Spleen (tissue), 11 donors: Measurements from ENCODE around the gene NEUROD1. TPM values are rescaled to one million over a fixed set of nuclear protein-coding genes. Genes with fewer than 3 reads are reported as not detected.

ENCODE experiments used
- DNase-seq: peaks from one replicate; pipeline ENCODE4 v3.0.0-alpha.2; 2020
- H3K27ac ChIP-seq, 8 donors: fragments of 200-600 bp; sonication (generic) in 7 of 8; 1 replicate in 4 of 8; 2 replicates in 4 of 8; pipeline versions ENCODE4 v1.5.0 to v1.8.0; 2016 to 2021; ENCODE audit warnings: inconsistent platforms in 4 of 8, mild to moderate bottlenecking in 4 of 8, moderate library complexity in 1 of 8
- H3K27me3 ChIP-seq, 7 donors: fragments of 200-600 bp; sonication (generic) in 6 of 7; replicated peaks in 1 of 7; 1 replicate in 4 of 7; 2 replicates in 3 of 7; pipeline versions ENCODE4 v1.5.0 to v1.8.0; 2016 to 2021; ENCODE audit warnings: inconsistent platforms in 3 of 7, mild to moderate bottlenecking in 1 of 7
- H3K36me3 ChIP-seq, 6 donors: fragments of 200-600 bp; sonication (generic) in 5 of 6; 1 replicate in 4 of 6; 2 replicates in 2 of 6; pipeline versions ENCODE4 v1.5.0 to v1.8.0; 2016 to 2021; ENCODE audit warnings: inconsistent platforms in 2 of 6
- H3K4me1 ChIP-seq, 6 donors: fragments of 200-600 bp; sonication (generic) in 5 of 6; 1 replicate in 3 of 6; 2 replicates in 3 of 6; pipeline versions ENCODE4 v1.5.0 to v1.8.0; 2016 to 2021; ENCODE audit warnings: inconsistent platforms in 3 of 6
- H3K4me3 ChIP-seq, 8 donors: fragments of 200-600 bp; sonication (generic) in 7 of 8; 1 replicate in 4 of 8; 2 replicates in 4 of 8; pipeline versions ENCODE4 v1.5.0 to v1.8.0; 2016 to 2021; ENCODE audit warnings: inconsistent platforms in 4 of 8, mild to moderate bottlenecking in 4 of 8, moderate library complexity in 2 of 8
- H3K9me3 ChIP-seq, 8 donors: fragments of 200-600 bp; sonication (generic) in 7 of 8; 1 replicate in 4 of 8; 2 replicates in 4 of 8; pipeline versions ENCODE4 v1.5.0 to v1.8.0; 2016 to 2021; ENCODE audit warnings: inconsistent platforms in 4 of 8
- CTCF ChIP-seq, 11 experiments: fragments of 200-600 bp in 7 of 11; fragments of 450-650 bp in 4 of 11; sonication (generic) in 4 of 11; IDR thresholded peaks in 8 of 11; conservative IDR thresholded peaks in 3 of 11; 1 replicate in 7 of 11; 2 replicates in 4 of 11; pipeline versions ENCODE4 v1.4.0 to v1.8.0; 2016 to 2021; ENCODE audit warnings: antibody characterized with exemption in 11 of 11, inconsistent platforms in 4 of 11, mild to moderate bottlenecking in 1 of 11
- POLR2A ChIP-seq, 3 donors: fragments of 450-650 bp; IDR thresholded peaks; one replicate each; pipeline ENCODE4 v1.5.1; 2017; ENCODE audit warnings: antibody characterized with exemption in 3 of 3, mild to moderate bottlenecking in 1 of 3
- POLR2AphosphoS5 ChIP-seq, 3 donors: sonication (generic); formaldehyde crosslinking; IDR thresholded peaks; one replicate each; pipeline ENCODE4 v1.5.1; 2017; ENCODE audit warnings: antibody characterized with exemption in 3 of 3
- WGBS, 5 donors: extraction: QIAGEN DNeasy Blood & Tissue Kit in 3 of 5; methylation state at CpG; one replicate each; pipeline versions ENCODE4 v1.1.5 to v1.1.7; 2013 to 2018; 5-methylcytosine and 5-hydroxymethylcytosine counted together
- intact Hi-C: fragments of 100-400 bp; cut with DNase I; formaldehyde crosslinking; loops from one replicate; pipeline ENCODE4 v1.15.0; 2023; ENCODE audit warnings: low total_unique reads
- polyA plus RNA-seq, 3 donors: library from polyadenylated mRNA; stranded (reverse); fragments of 200-250 nt; gene quantifications; one replicate each; pipeline ENCODE4 v1.2.1, GENCODE V29; 2013
- total RNA-seq, 7 donors: library from RNA; depleted of rRNA in 3 of 7; stranded (reverse); fragments of >200 nt in 3 of 7; fragmentation: NEBNext Ultra II Directional in 4 of 7; extraction: Animal tissue kit (Norgen Biotek cat#: 25700) in 4 of 7; gene quantifications; one replicate each; pipeline versions ENCODE4 v1.1.0 to v1.2.1, GENCODE V29; 2016 to 2021
- donor health status: healthy with polysubstance abuse.
- donor health status: DM: no; HTN: no; CAD: no; lungs with moderate emphysema.
- donor health status: DM: no; HTN: no; CAD: no.
- donor health status: Bipolar disorder and iron deficiency.
- donor health status: healthy.
- donor health status: DM: no; HTN: no; CAD: no.
- donor health status: DM: yes; HTN: yes; CAD: no.

The NEUROD1 gene
- total and polyA plus RNA-seq, 10 donors = 0.10 TPM; not detected in 9

GRCh38 chr2:181697126-181697525 is 16.8 kb upstream of the NEUROD1 start:
- Histone ChIP-seq H3K9me3 (no peaks in the 10 kb centered on the region), H3K4me3 (no peak overlapping the region), H3K27ac (no peak overlapping the region), H3K4me1 (peaks cover 0 to 11% (median 0%) of the 10 kb centered on the region in 6 donors), H3K36me3 (no peaks in the 10 kb centered on the region), H3K27me3 (peaks cover 0 to 12% (median 0%) of the 10 kb centered on the region in 7 donors)
- intact Hi-C loops = no loop called here
- DNase-seq = no peak
- TF ChIP-seq POLR2A (IDR thresholded peaks at IDR 0.05) = no peak
- TF ChIP-seq CTCF (IDR thresholded peaks at IDR 0.05 in 8 of 11, conservative IDR thresholded peaks at IDR 0.05 in 3 of 11) = no peak
- TF ChIP-seq POLR2AphosphoS5 (IDR thresholded peaks at IDR 0.05) = no peak
- 56 to 80% (median 74%) methylated on average over 6 of the region's 6 CpGs for WGBS, 5 donors

- TF ChIP-seq CTCF (IDR thresholded peaks at IDR 0.05 in 8 of 11, conservative IDR thresholded peaks at IDR 0.05 in 3 of 11) (no peak), POLR2A (IDR thresholded peaks at IDR 0.05) (no peak), POLR2AphosphoS5 (IDR thresholded peaks at IDR 0.05) (no peak)
- WGBS, 5 donors = 91 to 97% (median 94%) methylated on average over 17 of the region's 17 CpGs
- H3K27me3 ChIP-seq = peaks cover 0 to 25% (median 0%) of the 10 kb centered on the region in 7 donors
- peaks cover 0 to 11% (median 0%) of the 10 kb centered on the region in 6 donors for H3K4me1 ChIP-seq
- intact Hi-C loops = no loop called here
- no peak overlapping the region for H3K4me3 ChIP-seq
- DNase-seq = no peak
- H3K9me3 ChIP-seq = no peaks in the 10 kb centered on the region
- no peak overlapping the region for H3K27ac ChIP-seq
- no peaks in the 10 kb centered on the region for H3K36me3 ChIP-seq
Measured at GRCh38 chr2:181694271-181694670, 14.0 kb upstream of the NEUROD1 start.

GRCh38 chr2:181690860-181691259 is 10.5 kb upstream of the NEUROD1 start:
- no peaks in the 10 kb centered on the region for H3K4me1 ChIP-seq
- intact Hi-C loops = no loop called here
- no peaks in the 10 kb centered on the region for H3K9me3 ChIP-seq
- no peaks in the 10 kb centered on the region for H3K36me3 ChIP-seq
- no peak overlapping the region for H3K4me3 ChIP-seq
- DNase-seq = no peak
- H3K27ac ChIP-seq = no peak overlapping the region
- no peak for TF ChIP-seq POLR2A (IDR thresholded peaks at IDR 0.05)
- H3K27me3 ChIP-seq = peaks cover 0 to 45% (median 18%) of the 10 kb centered on the region in 7 donors
- WGBS, 5 donors = 78 to 88% (median 84%) methylated on average over 2 of the region's 2 CpGs

- Histone ChIP-seq H3K36me3 (no peaks in the 10 kb centered on the region), H3K4me1 (peaks cover 16 to 37% (median 30%) of the 10 kb centered on the region in 6 donors), H3K4me3 (no peak overlapping the region), H3K27ac (no peak overlapping the region), H3K9me3 (peaks cover 0 to 5% (median 0%) of the 10 kb centered on the region in 8 donors), H3K27me3 (peaks cover 9 to 87% (median 60%) of the 10 kb centered on the region in 7 donors)
- DNase-seq = no peak
- TF ChIP-seq POLR2A (IDR thresholded peaks at IDR 0.05) = no peak
- intact Hi-C loops = no loop called here
- 44 to 57% (median 51%) methylated on average over 6 of the region's 6 CpGs for WGBS, 5 donors
Measured at GRCh38 chr2:181686576-181687185, 6.4 kb upstream of the NEUROD1 start.

DNA sequence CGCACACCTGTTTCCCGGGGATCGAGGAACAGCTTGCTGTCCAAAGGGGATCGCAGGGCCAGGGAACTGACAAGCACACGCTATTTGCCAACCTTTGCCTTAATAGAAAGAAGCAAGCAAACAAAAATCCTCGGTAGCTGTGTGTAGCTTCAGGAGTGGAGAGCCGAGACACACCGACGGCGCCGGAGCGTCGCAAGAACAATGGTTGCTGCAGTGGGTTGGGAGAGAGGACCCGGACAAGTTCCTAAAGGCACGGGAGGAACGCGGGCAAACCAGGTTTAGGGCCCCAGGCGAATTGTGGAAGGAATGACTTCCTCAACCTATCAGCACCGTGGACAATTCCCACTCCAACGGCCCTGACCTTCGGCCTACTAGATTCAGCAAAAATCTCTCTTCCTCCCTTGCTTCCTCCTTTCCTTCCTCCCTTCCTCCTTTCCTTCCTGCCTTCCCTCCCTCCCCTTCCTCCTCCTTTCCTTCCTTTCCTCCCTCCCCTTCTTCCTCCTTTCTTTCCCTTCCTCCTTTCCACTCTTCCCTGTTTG is 4.9 kb upstream of the NEUROD1 start:
- TF ChIP-seq POLR2A (IDR thresholded peaks at IDR 0.05) (no peak), POLR2AphosphoS5 (IDR thresholded peaks at IDR 0.05) (no peak), CTCF (IDR thresholded peaks at IDR 0.05 in 8 of 11, conservative IDR thresholded peaks at IDR 0.05 in 3 of 11) (no peak)
- intact Hi-C loops = no loop called here
- H3K27me3 ChIP-seq = peaks cover 11 to 98% (median 74%) of the 10 kb centered on the region in 7 donors
- peaks cover 16 to 52% (median 45%) of the 10 kb centered on the region in 6 donors for H3K4me1 ChIP-seq
- no peak for DNase-seq
- H3K4me3 ChIP-seq = no peak overlapping the region
- no peaks in the 10 kb centered on the region for H3K36me3 ChIP-seq
- peaks cover 0 to 5% (median 0%) of the 10 kb centered on the region in 8 donors for H3K9me3 ChIP-seq
- no peak overlapping the region for H3K27ac ChIP-seq
- WGBS, 5 donors = 8 to 15% (median 12%) methylated on average over 21 of the region's 21 CpGs
